Mucosa of rectum (tissue), 2 donors: ENCODE results near the gene VAV2.

Experiments
- H3K27ac ChIP-seq, 2 donors: one replicate each; pipeline ENCODE4 v1.7.0; 2013; ENCODE audit warnings: inconsistent platforms in 2 of 2, low read depth in 2 of 2, low read length in 2 of 2
- H3K27me3 ChIP-seq, 2 donors: one replicate each; pipeline ENCODE4 v1.7.0; 2013; ENCODE audit warnings: low read length in 2 of 2; ENCODE audit not compliant: control insufficient read depth in 2 of 2, insufficient read depth in 2 of 2
- H3K36me3 ChIP-seq, 2 donors: one replicate each; pipeline ENCODE4 v1.7.0; 2013; ENCODE audit warnings: low read length in 2 of 2; ENCODE audit not compliant: control insufficient read depth in 2 of 2, insufficient read depth in 2 of 2
- H3K4me1 ChIP-seq, 2 donors: one replicate each; pipeline ENCODE4 v1.7.0; 2013; ENCODE audit warnings: low read length in 2 of 2, mild to moderate bottlenecking in 1 of 2; ENCODE audit not compliant: control insufficient read depth in 2 of 2, insufficient read depth in 2 of 2
- H3K4me3 ChIP-seq, 2 donors: one replicate each; pipeline ENCODE4 v1.7.0; 2013; ENCODE audit warnings: low read length in 2 of 2
- H3K9ac ChIP-seq, 2 donors: one replicate each; pipeline ENCODE4 v1.7.0; 2013; ENCODE audit warnings: low read length in 2 of 2, low read depth in 1 of 2, mild to moderate bottlenecking in 1 of 2
- H3K9me3 ChIP-seq, 2 donors: one replicate each; pipeline ENCODE4 v1.7.0; 2013; ENCODE audit warnings: low read length in 2 of 2; ENCODE audit not compliant: control insufficient read depth in 2 of 2
- donor health status: healthy.
- donor health status: Normal muscosa, but diverticular disease.

Gene VAV2

GRCh38 chr9:133890583-133890982 lies 101.5 kb downstream of the VAV2 start:
- Histone ChIP-seq H3K9ac (no peak overlapping the region), H3K27me3 (no peaks in the 10 kb centered on the region), H3K9me3 (no peaks in the 10 kb centered on the region), H3K4me3 (no peak overlapping the region), H3K27ac (no peak overlapping the region), H3K4me1 (peaks cover 12 to 13% of the 10 kb centered on the region in 2 donors), H3K36me3 (peaks cover 0 to 2% of the 10 kb centered on the region in 2 donors)

GRCh38 chr9:133889584-133890301 lies 102.4 kb downstream of the VAV2 start:
- peaks cover 0 to under 1% of the 10 kb centered on the region in 2 donors for H3K36me3 ChIP-seq
- no peak overlapping the region for H3K4me3 ChIP-seq
- no peak overlapping the region for H3K27ac ChIP-seq
- H3K27me3 ChIP-seq = no peaks in the 10 kb centered on the region
- peaks cover 12 to 13% of the 10 kb centered on the region in 2 donors for H3K4me1 ChIP-seq
- H3K9ac ChIP-seq = no peak overlapping the region
- H3K9me3 ChIP-seq = no peaks in the 10 kb centered on the region

DNA sequence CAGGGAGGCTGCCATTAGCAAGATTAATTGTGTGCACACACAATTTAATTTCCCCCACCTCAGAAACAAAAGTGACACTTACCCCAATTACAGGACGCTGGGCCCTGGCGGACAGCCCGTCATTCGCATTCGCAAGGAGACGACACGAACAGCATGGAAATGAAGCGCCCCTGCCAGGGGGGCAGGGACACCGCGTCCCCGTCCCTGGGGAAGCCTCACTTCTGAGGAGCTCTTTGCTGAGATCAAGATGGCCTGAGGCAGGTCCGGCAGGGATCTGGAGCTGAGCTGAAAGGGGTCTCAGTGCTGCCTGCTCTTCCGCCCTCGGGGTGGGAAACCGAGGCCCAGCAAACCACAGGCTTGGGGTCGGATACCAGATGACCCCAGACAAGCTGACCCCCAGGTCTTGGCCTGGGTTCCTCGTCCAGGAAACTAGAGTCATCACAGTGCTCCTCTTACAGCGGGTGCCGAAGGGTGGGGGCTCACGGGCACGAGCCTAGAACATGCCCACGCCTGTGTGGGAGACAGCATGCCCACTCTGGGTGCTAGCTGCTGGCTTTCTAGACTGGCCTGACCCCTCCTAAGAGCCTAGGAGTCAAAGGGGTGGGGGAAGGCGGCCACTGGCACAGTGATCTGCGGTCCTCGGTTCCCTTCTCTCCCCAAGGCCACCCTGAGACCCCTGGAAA lies 103.2 kb downstream of the VAV2 start:
- Histone ChIP-seq H3K27ac (no peak overlapping the region), H3K9me3 (no peaks in the 10 kb centered on the region), H3K36me3 (no peaks in the 10 kb centered on the region), H3K9ac (no peak overlapping the region), H3K27me3 (no peaks in the 10 kb centered on the region), H3K4me3 (no peak overlapping the region), H3K4me1 (peaks cover 12 to 13% of the 10 kb centered on the region in 2 donors)

DNA sequence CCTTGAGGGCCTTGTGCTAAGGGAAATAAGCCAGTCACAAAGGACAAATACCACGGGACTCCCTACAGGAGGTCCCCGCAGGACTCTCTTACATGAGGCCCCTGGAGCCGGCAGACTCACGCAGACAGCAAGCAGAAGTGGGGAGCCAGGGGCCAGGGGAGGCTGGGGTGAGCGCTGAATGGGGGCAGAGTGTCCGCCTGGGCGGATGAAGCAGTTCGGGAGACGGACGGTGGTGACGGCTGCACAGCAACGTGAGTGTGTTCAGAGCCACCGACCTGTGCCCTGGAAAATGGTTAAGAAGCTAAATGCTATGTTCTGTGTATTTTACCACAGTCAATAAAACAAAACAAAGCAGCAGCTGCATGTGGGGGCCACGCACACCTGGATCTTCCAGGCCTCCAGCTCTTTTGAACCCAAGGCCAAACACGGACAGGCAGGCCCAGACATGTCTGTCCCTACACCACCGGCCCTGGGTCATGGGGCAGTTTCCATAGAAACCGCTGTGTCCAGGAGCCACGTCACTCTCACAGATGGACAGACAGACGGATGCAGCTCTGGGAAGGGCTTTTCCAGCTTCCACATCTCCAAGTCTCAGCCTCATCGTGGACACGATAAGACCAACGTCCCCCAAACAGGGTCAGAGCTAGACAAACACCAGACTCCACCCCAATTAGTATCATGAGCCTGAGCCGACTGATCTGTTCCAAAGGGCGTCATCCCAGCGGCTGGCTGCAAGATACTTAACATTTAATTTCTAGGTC lies 103.9 kb downstream of the VAV2 start:
- Histone ChIP-seq H3K27me3 (no peaks in the 10 kb centered on the region), H3K9me3 (no peaks in the 10 kb centered on the region), H3K36me3 (no peaks in the 10 kb centered on the region), H3K4me3 (no peak overlapping the region), H3K4me1 (peaks cover 11 to 13% of the 10 kb centered on the region in 2 donors), H3K27ac (no peak overlapping the region), H3K9ac (no peak overlapping the region)

- H3K9me3 ChIP-seq = no peaks in the 10 kb centered on the region
- H3K27me3 ChIP-seq = no peaks in the 10 kb centered on the region
- H3K4me3 ChIP-seq = no peak overlapping the region
- peaks cover 5 to 9% of the 10 kb centered on the region in 2 donors for H3K4me1 ChIP-seq
- H3K36me3 ChIP-seq = no peaks in the 10 kb centered on the region
- H3K9ac ChIP-seq = no peak overlapping the region
- no peak overlapping the region for H3K27ac ChIP-seq
Measured at GRCh38 chr9:133887540-133888047, 104.5 kb downstream of the VAV2 start.

GRCh38 chr9:133886563-133887501 lies 105.3 kb downstream of the VAV2 start:
- H3K9ac ChIP-seq = no peak overlapping the region
- H3K27ac ChIP-seq = no peak overlapping the region
- H3K4me1 ChIP-seq = peaks cover 0 to 4% of the 10 kb centered on the region in 2 donors
- no peaks in the 10 kb centered on the region for H3K36me3 ChIP-seq
- no peak overlapping the region for H3K4me3 ChIP-seq
- no peaks in the 10 kb centered on the region for H3K27me3 ChIP-seq
- H3K9me3 ChIP-seq = no peaks in the 10 kb centered on the region

GRCh38 chr9:133884907-133885744 lies 107.0 kb downstream of the VAV2 start:
- peaks cover 0 to 4% of the 10 kb centered on the region in 2 donors for H3K4me1 ChIP-seq

GRCh38 chr9:133882849-133883755 lies 109.0 kb downstream of the VAV2 start:
- Histone ChIP-seq H3K9me3 (no peaks in the 10 kb centered on the region), H3K27me3 (no peaks in the 10 kb centered on the region), H3K4me1 (peaks cover 0 to under 1% of the 10 kb centered on the region in 2 donors), H3K9ac (no peak overlapping the region), H3K4me3 (no peak overlapping the region), H3K27ac (no peak overlapping the region), H3K36me3 (no peaks in the 10 kb centered on the region)

More at GRCh38 chr9:133884907-133885744, 107.0 kb downstream of the VAV2 start:
- Histone ChIP-seq H3K36me3 (no peaks in the 10 kb centered on the region), H3K9ac (no peak overlapping the region), H3K27ac (no peak overlapping the region), H3K4me3 (no peak overlapping the region), H3K9me3 (no peaks in the 10 kb centered on the region), H3K27me3 (no peaks in the 10 kb centered on the region)
